NCI-H69 (cell line): ENCODE measurements around the gene CNNM3.
"Not testable (repeated sequence)": the region's sequence is repeated elsewhere in the genome, so short reads cannot be mapped to it uniquely, and the experiment has no call there.

Experiments used
- DNase-seq: peaks from one replicate; lab custom pipeline; 2025; lab: John Stamatoyannopoulos, UW

Gene CNNM3

GRCh38 chr2:96839875-96840850 is 24.1 kb downstream of the CNNM3 start:
- no peak for DNase-seq

GRCh38 chr2:96841701-96842495 is 25.8 kb downstream of the CNNM3 start:
- DNase-seq, result no peak

- peak; percentile 32 for DNase-seq
Observed at GRCh38 chr2:96842600-96842999, 26.5 kb downstream of the CNNM3 start.

- DNase-seq, result no peak
Observed at GRCh38 chr2:96843538-96844268, 27.6 kb downstream of the CNNM3 start, which contains the start of gene ANKRD23. TSS of gene ANKRD23 (minus strand) at chr2:96844021. CDS start at chr2:96843992, 29 bp downstream.

- DNase-seq, result no peak
Observed at GRCh38 chr2:96844405-96844808, 28.3 kb downstream of the CNNM3 start.

- DNase-seq, result no peak
Observed at GRCh38 chr2:96846825-96847224, 30.8 kb downstream of the CNNM3 start.

GRCh38 chr2:96847586-96847985 is 31.5 kb downstream of the CNNM3 start:
- no peak for DNase-seq

GRCh38 chr2:96848264-96848663 is 32.2 kb downstream of the CNNM3 start:
- DNase-seq, result no peak

GRCh38 chr2:96852667-96853066 is 36.6 kb downstream of the CNNM3 start:
- DNase-seq, result no peak

GRCh38 chr2:96853321-96853720 is 37.3 kb downstream of the CNNM3 start:
- DNase-seq, result no peak

GRCh38 chr2:96856776-96857666 is 41.0 kb downstream of the CNNM3 start:
- peak; percentile 57 for DNase-seq

- DNase-seq, result peak; percentile 96
Observed at GRCh38 chr2:96857667-96858372, 41.8 kb downstream of the CNNM3 start, which contains the start of gene ANKRD39. TSS of gene ANKRD39 (minus strand) at chr2:96858016. CDS start at chr2:96857987, 29 bp downstream.

GRCh38 chr2:96859099-96859649 is 43.1 kb downstream of the CNNM3 start:
- no peak for DNase-seq

GRCh38 chr2:96859681-96860064 is 43.6 kb downstream of the CNNM3 start:
- DNase-seq, result no peak

GRCh38 chr2:96860065-96861029 is 44.3 kb downstream of the CNNM3 start:
- no peak for DNase-seq

GRCh38 chr2:96861074-96861473 is 45.0 kb downstream of the CNNM3 start:
- no peak for DNase-seq

GRCh38 chr2:96863056-96863455 is 47.0 kb downstream of the CNNM3 start:
- DNase-seq, result not testable (repeated sequence)

GRCh38 chr2:96863575-96864342 is 47.7 kb downstream of the CNNM3 start:
- DNase-seq, result no peak
